H1 (cell line): ENCODE data around the gene OPALIN. TPM values are rescaled to one million over a fixed set of nuclear protein-coding genes. Genes with fewer than 3 reads are reported as not detected.

ENCODE experiments used
- CTCF ChIA-PET: fragments of 300-600 bp; sonication (Branson Sonifier 250); formaldehyde crosslinking; loops from one replicate; lab custom pipeline; 2021; ENCODE audit not compliant: partially characterized antibody; lab: Charles Lee
- POLR2A ChIA-PET: fragments of 300-600 bp; sonication (Branson Sonifier 250); formaldehyde crosslinking; loops from one replicate; lab custom pipeline; 2021; ENCODE audit warnings: inconsistent platforms; ENCODE audit not compliant: partially characterized antibody; lab: Charles Lee
- DNase-seq, 2 experiments: peaks; one replicate each; pipeline versions ENCODE4 v3.0.0 to v3.0.0-alpha.2; 2010 to 2022; ENCODE audit warnings: low spot score in 2 of 2, low read depth in 1 of 2, mixed read lengths in 1 of 2
- FAIRE-seq: peaks from 2 replicates; lab custom pipeline; 2011; peaks lifted over from hg19 to GRCh38; lab: Jason Lieb, UNC
- H2AFZ ChIP-seq: 2 replicates; pipeline ENCODE4 v1.8.1; 2012; ENCODE audit warnings: low read length, inconsistent platforms
- H2AK5ac ChIP-seq: 2 replicates; pipeline ENCODE4 v1.6.1; 2013; ENCODE audit warnings: low read depth, low read length
- H2BK120ac ChIP-seq: replicated peaks from 2 replicates; pipeline ENCODE3; 2013; ENCODE audit warnings: low read depth, low read length, inconsistent platforms
- H2BK12ac ChIP-seq: 2 replicates; pipeline ENCODE4 v1.6.1; 2013; ENCODE audit warnings: low read depth, low read length
- H2BK15ac ChIP-seq: 2 replicates; pipeline ENCODE4 v1.6.1; 2013; ENCODE audit warnings: low read length
- H2BK20ac ChIP-seq: 2 replicates; pipeline ENCODE4 v1.6.1; 2013; ENCODE audit warnings: low read length
- H2BK5ac ChIP-seq: 2 replicates; pipeline ENCODE4 v1.6.1; 2013; ENCODE audit warnings: low read depth, low read length
- H3K14ac ChIP-seq: 2 replicates; pipeline ENCODE4 v1.6.1; 2013; ENCODE audit warnings: inconsistent platforms; ENCODE audit not compliant: insufficient read length
- H3K18ac ChIP-seq: 2 replicates; pipeline ENCODE4 v1.6.1; 2013; ENCODE audit warnings: low read length; ENCODE audit errors: extremely low read depth
- H3K23ac ChIP-seq: 2 replicates; pipeline ENCODE4 v1.6.1; 2013; ENCODE audit warnings: inconsistent platforms; ENCODE audit not compliant: insufficient read length
- H3K23me2 ChIP-seq: 2 replicates; pipeline ENCODE4 v1.6.1; 2013; ENCODE audit warnings: low read depth, low read length
- H3K27ac ChIP-seq: 2 replicates; pipeline ENCODE4 v1.6.1; 2011; ENCODE audit warnings: low read depth, low read length, inconsistent platforms
- H3K27me3 ChIP-seq, 4 experiments: replicated peaks in 1 of 4; 1 replicate in 1 of 4; 2 replicates in 3 of 4; pipeline versions ENCODE4 v1.6.1 to v1.8.1; 2011 to 2013; ENCODE audit warnings: low read length in 3 of 4, mild to moderate bottlenecking in 3 of 4, inconsistent platforms in 2 of 4, mixed read lengths in 2 of 4, moderate library complexity in 1 of 4; ENCODE audit not compliant: control insufficient read depth in 3 of 4, insufficient read depth in 3 of 4; ENCODE audit errors: extremely low read depth in 1 of 4
- H3K36me3 ChIP-seq, 4 experiments: 2 replicates each; pipeline versions ENCODE4 v1.6.1 to v1.8.1; 2011 to 2013; ENCODE audit warnings: mild to moderate bottlenecking in 4 of 4, low read length in 3 of 4, moderate library complexity in 2 of 4, control low read depth in 1 of 4, inconsistent platforms in 1 of 4; ENCODE audit not compliant: insufficient read depth in 4 of 4, control insufficient read depth in 2 of 4
- H3K4ac ChIP-seq: replicated peaks from 2 replicates; pipeline ENCODE3; 2013; ENCODE audit warnings: low read length, low read depth, mixed read lengths, inconsistent platforms; ENCODE audit not compliant: insufficient read length
- H3K4me1 ChIP-seq, 4 experiments: replicated peaks in 1 of 4; 1 replicate in 1 of 4; 2 replicates in 3 of 4; pipeline versions ENCODE4 v1.6.1 to v1.8.1; 2011 to 2013; ENCODE audit warnings: low read length in 3 of 4, inconsistent platforms in 2 of 4, mixed read lengths in 1 of 4; ENCODE audit not compliant: insufficient read depth in 4 of 4, control insufficient read depth in 3 of 4
- H3K4me2 ChIP-seq, 2 experiments: 2 replicates each; pipeline versions ENCODE4 v1.6.1 to v1.8.1; 2011 to 2013; ENCODE audit warnings: low read depth in 2 of 2, low read length in 2 of 2, control low read depth in 1 of 2, inconsistent platforms in 1 of 2, mild to moderate bottlenecking in 1 of 2; ENCODE audit not compliant: insufficient read depth in 1 of 2
- H3K4me3 ChIP-seq, 4 experiments: fragments of 200-600, 300-600 bp in 1 of 4; sonication (generic), shearing (Covaris generic), sonication (Bioruptor Twin) in 1 of 4; 2 replicates each; pipeline versions ENCODE4 v1.5.1 to v1.8.1; 2011 to 2016; ENCODE audit warnings: low read length in 4 of 4, low read depth in 3 of 4, control low read depth in 2 of 4, inconsistent platforms in 2 of 4, mild to moderate bottlenecking in 2 of 4, mixed read lengths in 1 of 4, moderate library complexity in 1 of 4; ENCODE audit not compliant: insufficient read depth in 2 of 4; ENCODE audit errors: extremely low read depth in 1 of 4
- H3K56ac ChIP-seq: replicated peaks from 2 replicates; pipeline ENCODE3; 2013; ENCODE audit warnings: low read depth, mild to moderate bottlenecking, mixed read lengths, low read length, inconsistent platforms; ENCODE audit not compliant: insufficient read length
- H3K79me1 ChIP-seq: 2 replicates; pipeline ENCODE4 v1.6.1; 2013; ENCODE audit warnings: low read depth, low read length, control low read depth
- H3K79me2 ChIP-seq, 2 experiments: 2 replicates each; pipeline versions ENCODE4 v1.6.1 to v1.8.1; 2012 to 2013; ENCODE audit warnings: low read length in 2 of 2, mild to moderate bottlenecking in 2 of 2, inconsistent platforms in 1 of 2; ENCODE audit not compliant: insufficient read depth in 2 of 2, control insufficient read depth in 1 of 2
- H3K9ac ChIP-seq, 4 experiments: replicated peaks in 1 of 4; 1 replicate in 1 of 4; 2 replicates in 3 of 4; pipeline versions ENCODE4 v1.6.1 to v1.8.1; 2011 to 2013; ENCODE audit warnings: low read depth in 3 of 4, low read length in 3 of 4, control low read depth in 2 of 4, mild to moderate bottlenecking in 2 of 4, moderate library complexity in 2 of 4, inconsistent platforms in 1 of 4; ENCODE audit errors: extremely low read depth in 1 of 4
- H3K9me3 ChIP-seq, 2 experiments: 2 replicates each; pipeline versions ENCODE4 v1.6.1 to v1.8.1; 2012 to 2013; ENCODE audit warnings: mild to moderate bottlenecking in 2 of 2, moderate library complexity in 2 of 2, control low read depth in 1 of 2, inconsistent platforms in 1 of 2, low read depth in 1 of 2, low read length in 1 of 2, mixed read lengths in 1 of 2; ENCODE audit not compliant: insufficient read depth in 2 of 2
- H4K20me1 ChIP-seq, 2 experiments: replicated peaks in 1 of 2; 2 replicates each; pipeline versions ENCODE3 to v1.8.1; 2011 to 2013; ENCODE audit warnings: inconsistent platforms in 2 of 2, low read length in 2 of 2, mild to moderate bottlenecking in 1 of 2; ENCODE audit not compliant: insufficient read depth in 2 of 2, control insufficient read depth in 1 of 2
- H4K5ac ChIP-seq: 2 replicates; pipeline ENCODE4 v1.6.1; 2013; ENCODE audit warnings: low read length, low read depth, mixed read lengths, inconsistent platforms; ENCODE audit not compliant: insufficient read length
- H4K8ac ChIP-seq: 2 replicates; pipeline ENCODE4 v1.8.0; 2013; ENCODE audit warnings: mild to moderate bottlenecking, moderate library complexity, low read length, inconsistent platforms; ENCODE audit not compliant: insufficient read depth; ENCODE audit errors: extremely low read depth
- H4K91ac ChIP-seq: replicated peaks from 2 replicates; pipeline ENCODE3; 2013; ENCODE audit warnings: low read length, mixed read lengths, inconsistent platforms; ENCODE audit not compliant: insufficient read length
- ASH2L ChIP-seq: fragments of 200-600, 300-600 bp; sonication (generic); IDR thresholded peaks from one replicate; pipeline ENCODE4 v1.7.1; 2017; ENCODE audit warnings: low read length
- CBX8 ChIP-seq: fragments of 300-800, 300-1000 bp; sonication (generic); IDR thresholded peaks from 2 replicates; pipeline ENCODE4 v1.7.1; 2016; ENCODE audit warnings: low read depth, low read length, borderline replicate concordance
- CREB1 ChIP-seq: IDR thresholded peaks from 2 replicates; pipeline ENCODE4 v1.6.1; 2012; ENCODE audit warnings: inconsistent platforms
- EP300 ChIP-seq, 2 experiments: IDR thresholded peaks; 1 replicate in 1 of 2; 2 replicates in 1 of 2; pipeline ENCODE4 v1.6.1; 2011 to 2012; ENCODE audit warnings: low read depth in 2 of 2, low read length in 2 of 2, mild to moderate bottlenecking in 2 of 2, borderline replicate concordance in 1 of 2, inconsistent platforms in 1 of 2, moderate library complexity in 1 of 2
- KDM5A ChIP-seq: fragments of 200-600 bp; IDR thresholded peaks from 2 replicates; pipeline ENCODE4 v1.7.1; 2012; ENCODE audit warnings: mild to moderate bottlenecking, low read length, inconsistent platforms, mixed read lengths
- MAFK ChIP-seq: IDR thresholded peaks from 2 replicates; pipeline ENCODE4 v1.6.1; 2012; ENCODE audit warnings: low read depth, mild to moderate bottlenecking, improper control_type of control experiment, low read length
- PHF8 ChIP-seq: fragments of 200-600 bp; sonication (generic); conservative IDR thresholded peaks from 2 replicates; pipeline ENCODE4 v1.7.1; 2012; ENCODE audit warnings: low read depth, mild to moderate bottlenecking, inconsistent platforms, low read length, moderate library complexity
- RAD21 ChIP-seq, 2 experiments: IDR thresholded peaks in 1 of 2; conservative IDR thresholded peaks in 1 of 2; 2 replicates each; pipeline ENCODE4 v1.6.1; 2011; ENCODE audit warnings: low read depth in 2 of 2, low read length in 2 of 2, improper control_type of control experiment in 1 of 2, inconsistent platforms in 1 of 2, mild to moderate bottlenecking in 1 of 2, moderate library complexity in 1 of 2
- RNF2 ChIP-seq: fragments of 200-900, 300-1000 bp; sonication (generic); IDR thresholded peaks from 2 replicates; pipeline ENCODE4 v1.7.1; 2016; ENCODE audit warnings: borderline replicate concordance, low read depth, mild to moderate bottlenecking, antibody characterized with exemption, low read length; ENCODE audit not compliant: poor library complexity, severe bottlenecking; ENCODE audit errors: missing control alignments
- TAF7 ChIP-seq: optimal IDR thresholded peaks from 2 replicates; pipeline ENCODE3; 2011; ENCODE audit warnings: low read depth, mild to moderate bottlenecking, inconsistent platforms, low read length, moderate library complexity, borderline replicate concordance
- WGBS, 2 experiments: shearing (Covaris generic) in 1 of 2; methylation state at CpG; one replicate each; pipeline versions ENCODE4 v1.1.6 to v1.1.7; 2013 to 2015; ENCODE audit warnings: low lambda C conversion rate in 2 of 2, mixed read lengths in 2 of 2, inconsistent platforms in 1 of 2, low coverage in 1 of 2, missing lambda C conversion rate in 1 of 2; ENCODE audit not compliant: insufficient replicate concordance in 2 of 2, insufficient coverage in 1 of 2, insufficient read length in 1 of 2; ENCODE audit errors: extremely low coverage in 1 of 2, missing lambda C conversion rate in 1 of 2; 5-methylcytosine and 5-hydroxymethylcytosine counted together
- polyA plus RNA-seq, 7 experiments: library from polyadenylated mRNA; depleted of rRNA in 3 of 7; stranded (reverse) in 5 of 7; unstranded in 2 of 7; fragments of >200 nt in 5 of 7; fragments of 200-250 nt in 2 of 7; gene quantifications; 1 replicate in 5 of 7; 2 replicates in 1 of 7; 4 replicates in 1 of 7; pipeline versions ENCODE4 v1.2.1 to v1.2.3, GENCODE V29; 2011 to 2013; ENCODE audit warnings: missing spikeins in 2 of 7, mixed read lengths in 2 of 7
- total RNA-seq: library from RNA; stranded (reverse); fragmentation: NEBNext Ultra II Directional; extraction: Animal tissue kit (Norgen Biotek cat#: 25700); gene quantifications from 2 replicates; pipeline ENCODE4 v1.2.1, GENCODE V29; 2021

OPALIN gene
- total and polyA plus RNA-seq, 2 of the 8 experiments (the other 6 are each of a cell fraction or from before 2014, with no cell fraction given): 0.03 TPM; not detected in 1

DNA sequence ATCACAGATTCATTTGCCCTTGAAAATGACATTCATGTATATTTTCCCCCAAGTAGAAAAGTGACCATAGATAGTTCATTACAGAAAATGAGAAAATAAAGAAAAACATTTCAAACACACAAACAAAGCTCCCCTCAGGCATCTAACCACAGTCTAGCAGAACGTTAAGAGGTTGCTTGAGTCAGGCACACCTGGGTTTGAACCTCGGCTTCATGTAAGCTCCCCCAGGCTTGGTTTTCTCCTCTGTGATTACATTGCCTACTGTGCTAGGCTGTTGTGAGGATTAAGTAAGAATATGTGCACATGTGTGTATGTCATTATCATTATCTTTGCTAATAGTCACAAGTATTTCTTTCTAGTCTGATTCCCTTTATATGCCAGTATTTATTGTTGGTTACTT lies 45.5 kb downstream of the OPALIN start:
- no peaks in the 10 kb centered on the region for H3K36me3 ChIP-seq
- H3K4ac ChIP-seq: no peak overlapping the region
- no peak overlapping the region for H2AFZ ChIP-seq
- no peak overlapping the region for H3K18ac ChIP-seq
- no peaks in the 10 kb centered on the region for H3K23me2 ChIP-seq
- H2BK120ac ChIP-seq: no peak overlapping the region
- no peak overlapping the region for H2BK20ac ChIP-seq
- H3K4me1 ChIP-seq: peaks cover 3 to 27% (median 23%) of the 10 kb centered on the region in 4 experiments; a peak in 6 of 7 replicates
- WGBS, 2 experiments: 86% methylated on average over 2 of the region's 2 CpGs; no CpG with 5 or more reads in 1 of the 2 experiments
- no peaks in the 10 kb centered on the region for H3K27me3 ChIP-seq
- no peak for FAIRE-seq
- no peak for DNase-seq
- no peak overlapping the region for H3K23ac ChIP-seq
- H3K79me1 ChIP-seq: no peaks in the 10 kb centered on the region
- no peaks in the 10 kb centered on the region for H3K79me2 ChIP-seq
- H2BK15ac ChIP-seq: no peak overlapping the region
- no peaks in the 10 kb centered on the region for H3K9me3 ChIP-seq
- no peak overlapping the region for H3K4me3 ChIP-seq
- no peak overlapping the region for H2BK5ac ChIP-seq
- no peak overlapping the region for H3K27ac ChIP-seq
- H3K14ac ChIP-seq: no peak overlapping the region
- H3K9ac ChIP-seq: no peak overlapping the region
- H4K91ac ChIP-seq: no peak overlapping the region
- no peak overlapping the region for H3K4me2 ChIP-seq
- no peak overlapping the region; the same call in 1 of the 2 replicates for H4K8ac ChIP-seq
- ChIA-PET POLR2A (no interaction called here), CTCF (interaction anchor here (1.0 to 4.3 kb wide), 6 partner anchors 10 to 295 kb away, joined by 3 to 20 read pairs (median 5); no protein-coding TSS in a partner anchor)
- H4K5ac ChIP-seq: no peak overlapping the region
- peak overlapping the region; percentile 69; the same call in 1 of the 2 replicates for H2BK12ac ChIP-seq
- H4K20me1 ChIP-seq: no peaks in the 10 kb centered on the region
- no peak overlapping the region for H3K56ac ChIP-seq
- H2AK5ac ChIP-seq: no peak overlapping the region
- TF ChIP-seq CREB1 (no peak), PHF8 (no peak), RAD21 (IDR thresholded peaks at IDR 0.05 in 1 of 2, conservative IDR thresholded peaks at IDR 0.05 in 1 of 2; ENCODE audit: low read depth in 2 of 2, low read length in 2 of 2) (no peak), MAFK (no peak), KDM5A (no peak), TAF7 (no peak), EP300 (IDR thresholded peaks at IDR 0.05; ENCODE audit: borderline replicate concordance in 1 of 2, low read depth in 2 of 2, low read length in 2 of 2) (no peak), RNF2 (no peak), ASH2L (no peak), CBX8 (no peak)
